LNCAP (cell line): ENCODE results near the gene PIGU.

Experiments
- CTCF ChIP-seq: fragments of 450-650 bp; IDR thresholded peaks from 2 replicates; pipeline ENCODE4 v1.5.1; 2017; ENCODE audit warnings: mild to moderate bottlenecking

The PIGU gene

GRCh38 chr20:34703061-34703423, 26.1 kb upstream of the PIGU start:
- no peak for TF ChIP-seq CTCF

- TF ChIP-seq CTCF = no peak
These were observed 24.7 kb upstream of the PIGU start for GRCh38 chr20:34701405-34702085.

GRCh38 chr20:34693414-34693813, 16.5 kb upstream of the PIGU start:
- TF ChIP-seq CTCF = no peak

- TF ChIP-seq CTCF = no peak
These were observed 14.9 kb upstream of the PIGU start for GRCh38 chr20:34691838-34692237.

- TF ChIP-seq CTCF = no peak
These were observed 12.6 kb upstream of the PIGU start for GRCh38 chr20:34689486-34689885.

- no peak for TF ChIP-seq CTCF
These were observed 6.8 kb upstream of the PIGU start for GRCh38 chr20:34683667-34684066.

- TF ChIP-seq CTCF = no peak
These were observed 3.8 kb upstream of the PIGU start for GRCh38 chr20:34680586-34681175.
